HEK293T (cell line): ENCODE data around the gene SCART1.
"Not testable (repeated sequence)": the region's sequence is repeated elsewhere in the genome, so short reads cannot be mapped to it uniquely, and the experiment has no call there.

Experiments
- CTCF ChIA-PET: fragments of 350-600 bp; formaldehyde crosslinking; extraction: SDS; loops from one replicate; lab custom pipeline; 2021; ENCODE audit warnings: antibody characterized with exemption, inconsistent platforms; lab: Yijun Ruan, JAX
- POLR2A ChIA-PET: fragments of 350-600 bp; formaldehyde crosslinking; extraction: SDS; loops from one replicate; lab custom pipeline; 2020; ENCODE audit warnings: antibody characterized with exemption, inconsistent platforms; lab: Yijun Ruan, JAX
- DNase-seq: peaks from one replicate; pipeline ENCODE4 v3.0.0; 2012; ENCODE audit warnings: mixed read lengths; ENCODE audit errors: extremely low spot score
- ARNT ChIP-seq: fragments of 450-650 bp; IDR thresholded peaks from 2 replicates; pipeline ENCODE4 v1.6.1; 2017; ENCODE audit warnings: mild to moderate bottlenecking
- BHLHE40 ChIP-seq: fragments of 450-650 bp; IDR thresholded peaks from 2 replicates; pipeline ENCODE4 v1.6.1; 2016; ENCODE audit warnings: mild to moderate bottlenecking, moderate library complexity, borderline replicate concordance
- CTBP1 ChIP-seq: fragments of 450-650 bp; IDR thresholded peaks from 2 replicates; pipeline ENCODE4 v1.6.1; 2016; ENCODE audit warnings: borderline replicate concordance
- ELF4 ChIP-seq: fragments of 450-650 bp; IDR thresholded peaks from 2 replicates; pipeline ENCODE4 v1.6.1; 2017; ENCODE audit warnings: antibody characterized with exemption
- FOXA1 ChIP-seq: fragments of 450-650 bp; IDR thresholded peaks from 2 replicates; pipeline ENCODE4 v1.6.1; 2016; ENCODE audit warnings: mild to moderate bottlenecking
- FOXK2 ChIP-seq: fragments of 450-650 bp; IDR thresholded peaks from 2 replicates; pipeline ENCODE4 v1.6.1; 2016; ENCODE audit warnings: mild to moderate bottlenecking
- FOXM1 ChIP-seq: fragments of 450-650 bp; IDR thresholded peaks from 2 replicates; pipeline ENCODE4 v1.6.1; 2017; ENCODE audit warnings: mild to moderate bottlenecking, borderline replicate concordance
- HDGF ChIP-seq: fragments of 450-650 bp; IDR thresholded peaks from 2 replicates; pipeline ENCODE4 v1.6.1; 2017; ENCODE audit warnings: antibody characterized with exemption, borderline replicate concordance
- L3MBTL2 ChIP-seq: fragments of 450-650 bp; conservative IDR thresholded peaks from 2 replicates; pipeline ENCODE4 v1.6.1; 2016; ENCODE audit warnings: mild to moderate bottlenecking
- LEF1 ChIP-seq: fragments of 450-650 bp; IDR thresholded peaks from 2 replicates; pipeline ENCODE4 v1.6.1; 2017; ENCODE audit warnings: mild to moderate bottlenecking, borderline replicate concordance
- NFRKB ChIP-seq: fragments of 450-650 bp; IDR thresholded peaks from 2 replicates; pipeline ENCODE4 v1.6.1; 2016; ENCODE audit warnings: mild to moderate bottlenecking, moderate library complexity
- PKNOX1 ChIP-seq: fragments of 450-650 bp; IDR thresholded peaks from 2 replicates; pipeline ENCODE4 v1.6.1; 2016
- SP1 ChIP-seq: fragments of 450-650 bp; IDR thresholded peaks from 2 replicates; pipeline ENCODE4 v1.6.1; 2017
- SUZ12 ChIP-seq: fragments of 450-650 bp; IDR thresholded peaks from 2 replicates; pipeline ENCODE4 v1.6.1; 2016; ENCODE audit warnings: mild to moderate bottlenecking
- TARDBP ChIP-seq: fragments of 450-650 bp; IDR thresholded peaks from 2 replicates; pipeline ENCODE4 v1.6.1; 2016
- ZNF384 ChIP-seq: fragments of 450-650 bp; IDR thresholded peaks from 2 replicates; pipeline ENCODE4 v1.6.1; 2016

SCART1 gene

GRCh38 chr10:133484818-133485217, 31.1 kb downstream of the SCART1 start:
- ChIA-PET POLR2A (no interaction called here), CTCF (no interaction called here)
- no peak for DNase-seq
- no peak for TF ChIP-seq BHLHE40

GRCh38 chr10:133487085-133487484, 33.3 kb downstream of the SCART1 start:
- TF ChIP-seq L3MBTL2 (no peak), FOXA1 (no peak), SP1 (no peak), SUZ12 (no peak), FOXK2 (no peak), ELF4 (no peak), FOXM1 (no peak), ZNF384 (no peak), BHLHE40 (no peak), CTBP1 (no peak), TARDBP (no peak), ARNT (no peak), LEF1 (no peak), PKNOX1 (no peak), NFRKB (no peak)
- ChIA-PET CTCF (no interaction called here), POLR2A (no interaction called here)
- DNase-seq = no peak

- no peak for DNase-seq
- CTCF ChIA-PET = no interaction called here
- TF ChIP-seq NFRKB (no peak), FOXM1 (no peak), ELF4 (no peak)
- POLR2A ChIA-PET = no interaction called here
These were observed 34.6 kb downstream of the SCART1 start for GRCh38 chr10:133488354-133488753.

- POLR2A ChIA-PET = no interaction called here
- DNase-seq = no peak
- CTCF ChIA-PET = no interaction called here
- TF ChIP-seq FOXM1 (no peak), NFRKB (no peak)
These were observed 36.3 kb downstream of the SCART1 start for GRCh38 chr10:133489816-133490588.

- DNase-seq, CTCF ChIA-PET, POLR2A ChIA-PET: not testable (repeated sequence)
These were observed 39.8 kb downstream of the SCART1 start for GRCh38 chr10:133493562-133493961.

GRCh38 chr10:133497363-133497762, 43.6 kb downstream of the SCART1 start:
- CTCF ChIA-PET = interaction anchor here (0.6 to 1.1 kb wide), 2 partner anchors 110 to 168 kb away, joined by 3 read pairs; no protein-coding TSS in a partner anchor
- POLR2A ChIA-PET, DNase-seq: not testable (repeated sequence)

GRCh38 chr10:133499176-133499575, 45.4 kb downstream of the SCART1 start:
- POLR2A ChIA-PET, DNase-seq, CTCF ChIA-PET: not testable (repeated sequence)

GRCh38 chr10:133500897-133501296, 47.2 kb downstream of the SCART1 start:
- POLR2A ChIA-PET, DNase-seq, CTCF ChIA-PET: not testable (repeated sequence)

GRCh38 chr10:133509700-133510099, 56.0 kb downstream of the SCART1 start:
- DNase-seq = no peak
- ChIA-PET POLR2A (no interaction called here), CTCF (no interaction called here)
- no peak for TF ChIP-seq ARNT
- no peak for TF ChIP-seq ZNF384
- no peak for TF ChIP-seq FOXM1
- TF ChIP-seq CTBP1 = no peak
- no peak for TF ChIP-seq ELF4
- no peak for TF ChIP-seq PKNOX1
- TF ChIP-seq FOXK2 = no peak
- no peak for TF ChIP-seq NFRKB
- TF ChIP-seq LEF1 = no peak
- TF ChIP-seq BHLHE40 = no peak
- TF ChIP-seq L3MBTL2 = no peak
- no peak for TF ChIP-seq TARDBP
- no peak for TF ChIP-seq SUZ12
- TF ChIP-seq FOXA1 = no peak
- no peak for TF ChIP-seq SP1
- TF ChIP-seq HDGF = no peak
